NK-92 treated with Interleukin-12 subunit alpha and Interleukin-12 subunit beta, amount 100 ng/mL, for 24 hours (cell line): ENCODE measurements around the gene STXBP2.

Experiments
- DNase-seq: peaks from one replicate; lab custom pipeline; 2025; lab: John Stamatoyannopoulos, UW

Gene STXBP2

GRCh38 chr19:7679771-7680605, 43.1 kb downstream of the STXBP2 start:
- DNase-seq: no peak

- peak; percentile 73 for DNase-seq
These were observed 43.9 kb downstream of the STXBP2 start, which contains the start of gene TRAPPC5 for GRCh38 chr19:7680606-7681339. TSS of gene TRAPPC5 (plus strand) at chr19:7680833. CDS start at chr19:7682254, 1,421 bp downstream.

DNA sequence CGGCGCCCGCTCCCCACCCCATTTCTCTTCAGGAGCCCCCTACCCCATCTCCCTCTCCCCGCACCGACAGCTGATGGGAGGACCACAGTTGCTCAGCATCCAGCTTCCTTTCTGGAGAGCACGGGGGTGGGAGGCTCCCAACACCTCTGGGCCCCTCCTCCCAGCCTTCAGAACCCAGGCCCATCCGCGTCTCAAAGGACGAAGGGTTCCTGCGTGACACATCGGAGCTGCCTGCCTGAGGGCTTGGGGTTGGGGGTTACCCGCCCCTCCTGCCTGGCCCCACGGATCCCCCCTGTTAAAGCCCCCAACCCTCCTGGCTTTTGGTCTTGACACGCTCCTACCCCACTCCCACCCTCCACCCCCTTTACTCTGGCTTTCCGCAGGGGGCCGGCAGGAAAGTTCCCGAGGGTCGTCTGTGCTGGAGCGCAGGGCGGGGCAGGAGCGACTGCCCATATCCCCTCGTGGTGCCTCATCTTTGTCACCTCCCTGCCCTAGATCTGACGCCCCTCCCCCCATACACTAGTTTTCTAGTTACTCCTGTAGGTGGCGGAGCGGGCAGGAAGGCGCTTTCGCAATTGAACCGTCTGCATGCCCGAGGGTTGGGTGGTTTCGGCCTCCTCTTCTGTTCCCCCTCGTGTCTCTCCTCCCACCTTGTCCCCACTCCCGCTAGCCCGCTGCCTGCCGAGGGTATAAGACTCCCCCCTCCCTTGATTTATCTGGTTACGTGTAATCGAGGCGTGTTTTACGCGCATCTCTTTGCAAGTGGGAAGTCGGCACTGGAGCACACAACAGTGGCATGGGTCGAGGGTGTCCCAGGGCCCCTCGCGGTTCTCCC, 44.6 kb downstream of the STXBP2 start:
- DNase-seq: no peak

DNA sequence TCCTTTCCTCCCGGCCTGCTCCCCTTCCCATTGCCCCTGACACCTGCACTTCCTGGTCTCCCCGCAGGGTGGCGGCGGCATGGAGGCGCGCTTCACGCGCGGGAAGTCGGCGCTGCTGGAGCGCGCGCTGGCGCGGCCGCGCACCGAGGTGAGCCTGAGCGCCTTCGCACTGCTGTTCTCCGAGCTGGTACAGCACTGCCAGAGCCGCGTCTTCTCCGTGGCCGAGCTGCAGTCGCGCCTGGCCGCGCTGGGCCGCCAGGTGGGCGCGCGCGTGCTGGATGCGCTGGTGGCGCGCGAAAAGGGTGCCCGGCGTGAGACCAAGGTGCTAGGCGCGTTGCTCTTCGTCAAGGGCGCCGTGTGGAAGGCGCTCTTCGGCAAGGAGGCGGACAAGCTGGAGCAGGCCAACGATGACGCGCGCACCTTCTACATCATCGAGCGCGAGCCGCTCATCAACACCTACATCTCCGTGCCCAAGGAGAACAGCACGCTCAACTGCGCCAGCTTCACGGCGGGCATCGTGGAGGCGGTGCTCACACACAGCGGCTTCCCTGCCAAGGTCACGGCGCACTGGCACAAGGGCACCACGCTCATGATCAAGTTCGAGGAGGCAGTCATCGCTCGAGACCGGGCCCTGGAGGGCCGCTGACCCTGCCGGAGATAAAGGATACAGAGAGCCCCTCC, 45.4 kb downstream of the STXBP2 start:
- DNase-seq: no peak

- DNase-seq: no peak
These were observed 48.9 kb downstream of the STXBP2 start for GRCh38 chr19:7685546-7686445.

DNA sequence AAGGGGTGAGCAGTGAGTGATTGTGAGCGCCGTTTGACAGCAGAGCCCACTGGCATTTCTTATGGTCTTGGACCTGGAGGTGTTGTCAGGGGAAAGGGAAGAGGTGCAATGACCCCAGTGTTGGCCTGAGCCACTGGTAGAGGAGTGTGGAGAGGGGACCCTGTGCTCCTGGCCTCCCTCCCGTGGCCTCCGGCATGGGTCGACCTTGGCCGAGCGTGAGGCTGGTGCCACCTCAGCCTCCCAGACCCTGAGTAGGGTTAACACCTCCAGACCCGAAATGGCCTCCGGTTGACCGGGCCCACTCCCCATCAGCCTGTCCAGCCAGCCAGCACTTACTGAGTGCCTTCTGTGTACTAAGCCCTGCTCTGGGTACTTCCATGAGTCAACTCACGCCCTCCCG, 50.3 kb downstream of the STXBP2 start:
- DNase-seq: no peak

DNA sequence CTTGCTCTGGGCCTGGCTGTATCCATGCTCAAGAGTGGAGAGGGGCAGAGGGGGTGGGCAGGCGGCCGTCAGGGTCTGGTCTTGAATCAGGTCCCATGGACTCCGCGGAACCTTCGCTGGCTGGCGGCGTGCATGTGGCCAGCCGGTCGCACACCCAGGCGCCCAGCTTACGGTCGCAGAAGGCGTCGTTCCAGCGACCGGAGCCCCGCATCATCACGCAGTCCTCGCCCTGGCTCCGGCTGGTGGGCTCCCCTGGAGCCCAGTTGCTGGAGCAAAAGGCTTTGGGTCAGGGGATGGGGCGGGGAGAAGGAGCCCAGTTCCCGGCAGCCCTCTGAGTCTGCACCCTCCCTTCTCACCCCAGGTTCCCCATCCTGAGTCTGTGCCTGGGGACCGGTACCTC, 52.3 kb downstream of the STXBP2 start:
- no peak for DNase-seq

DNA sequence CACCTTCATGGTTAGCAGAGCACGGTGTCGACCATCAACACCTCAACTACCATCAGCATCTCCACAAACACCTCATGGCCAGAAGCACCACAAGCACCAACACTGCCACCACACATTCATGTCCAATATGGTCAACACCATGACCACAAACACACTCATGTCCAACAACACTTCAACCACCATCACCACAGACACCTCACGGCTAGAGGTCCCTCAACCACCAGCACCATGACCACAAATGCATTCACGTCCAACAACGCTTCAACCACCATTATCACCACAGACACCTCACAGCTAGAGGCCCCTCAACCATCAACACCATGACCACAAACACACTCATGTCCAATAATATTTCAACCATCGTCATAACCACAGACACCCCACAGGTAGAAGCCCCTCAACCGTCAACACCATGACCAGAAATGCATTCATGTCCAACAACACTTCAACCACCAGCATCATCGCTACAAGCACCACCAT, 53.9 kb downstream of the STXBP2 start:
- no peak for DNase-seq

DNA sequence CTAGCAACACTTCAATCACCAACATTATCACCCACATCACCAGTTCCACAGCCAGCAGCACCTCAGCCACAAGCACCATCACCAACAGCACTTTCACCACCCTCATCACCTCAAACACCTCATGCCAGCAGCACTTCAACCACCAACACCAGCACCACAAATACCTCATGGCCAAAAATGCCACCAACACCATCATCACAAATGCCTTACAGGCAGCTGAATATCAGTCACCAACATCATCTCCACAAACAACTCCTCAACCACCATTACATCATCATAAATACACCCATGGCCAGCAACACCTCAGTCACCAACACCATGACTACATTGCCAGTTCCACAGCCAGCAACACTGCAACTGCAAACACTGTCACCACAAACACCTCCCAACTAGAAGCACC, 54.6 kb downstream of the STXBP2 start:
- no peak for DNase-seq

- DNase-seq: no peak
These were observed 55.6 kb downstream of the STXBP2 start for GRCh38 chr19:7692417-7693088.

DNA sequence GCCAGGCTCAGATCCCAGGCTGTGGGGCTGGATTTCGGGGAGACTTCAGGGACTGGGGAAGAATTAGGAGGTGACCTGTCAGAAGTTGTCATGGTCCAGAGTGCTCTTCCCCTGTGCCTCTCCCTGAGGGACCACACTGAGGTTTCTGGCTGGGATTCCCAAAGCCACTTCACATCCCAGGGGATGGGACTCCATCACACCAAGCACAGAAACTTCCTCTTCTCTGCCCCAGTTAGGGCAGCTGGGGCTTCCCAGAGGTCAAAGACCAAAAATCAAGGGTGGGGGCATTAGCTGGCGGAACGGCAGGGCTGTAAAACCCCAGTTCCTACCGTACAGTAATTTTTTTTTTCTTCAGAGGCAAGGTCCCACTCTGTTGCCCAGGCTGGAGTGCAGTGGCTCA, 57.6 kb downstream of the STXBP2 start:
- DNase-seq: no peak
